GM12878 (cell line): ENCODE measurements around the gene SV2A. TPM values are rescaled to one million over a fixed set of nuclear protein-coding genes. Genes with fewer than 3 reads are reported as not detected.

ENCODE experiments used
- BCL11A ChIP-seq: IDR thresholded peaks from 2 replicates; pipeline ENCODE4 v1.6.1; 2011; ENCODE audit warnings: low read depth, low read length
- BHLHE40 ChIP-seq, 2 experiments: fragments of 450-650 bp in 1 of 2; IDR thresholded peaks; 2 replicates each; pipeline ENCODE4 v1.6.1; 2011 to 2017; ENCODE audit warnings: low read depth in 2 of 2, borderline replicate concordance in 1 of 2, improper control_type of control experiment in 1 of 2, low read length in 1 of 2, mild to moderate bottlenecking in 1 of 2
- BMI1 ChIP-seq: fragments of 450-650 bp; IDR thresholded peaks from 2 replicates; pipeline ENCODE4 v1.6.1; 2016; ENCODE audit warnings: mild to moderate bottlenecking, moderate library complexity, borderline replicate concordance
- BRCA1 ChIP-seq: IDR thresholded peaks from 2 replicates; pipeline ENCODE4 v1.6.1; 2011; ENCODE audit warnings: low read depth, low read length, improper control_type of control experiment
- FOXM1 ChIP-seq: IDR thresholded peaks from 2 replicates; pipeline ENCODE4 v1.6.1; 2012; ENCODE audit warnings: low read depth, mild to moderate bottlenecking, inconsistent platforms, low read length, moderate library complexity
- HDAC6 ChIP-seq: fragments of 200-600 bp; sonication (generic); IDR thresholded peaks from one replicate; pipeline ENCODE4 v1.8.0; 2017; ENCODE audit warnings: antibody characterized with exemption; ENCODE audit not compliant: unreplicated experiment
- JUND ChIP-seq: IDR thresholded peaks from 2 replicates; pipeline ENCODE4 v1.6.1; 2012; ENCODE audit warnings: low read depth, mild to moderate bottlenecking, low read length, improper control_type of control experiment, moderate library complexity
- MTA3 ChIP-seq: IDR thresholded peaks from 2 replicates; pipeline ENCODE4 v1.6.1; 2012; ENCODE audit warnings: low read length, inconsistent platforms, borderline replicate concordance
- NR2C1 ChIP-seq: fragments of 450-650 bp; IDR thresholded peaks from 2 replicates; pipeline ENCODE4 v1.6.1; 2017; ENCODE audit warnings: antibody characterized with exemption, mild to moderate bottlenecking, moderate library complexity
- NR2C2 ChIP-seq: IDR thresholded peaks from 2 replicates; pipeline ENCODE4 v1.6.1; 2011; ENCODE audit warnings: borderline replicate concordance, low read depth; ENCODE audit not compliant: control insufficient read depth, insufficient read length
- POLR2A ChIP-seq: IDR thresholded peaks from 2 replicates; pipeline ENCODE4 v1.6.1; 2011; ENCODE audit warnings: low read depth, mild to moderate bottlenecking, low read length
- SIN3A ChIP-seq: IDR thresholded peaks from 2 replicates; pipeline ENCODE4 v1.6.1; 2012; ENCODE audit warnings: low read depth, low read length, improper control_type of control experiment
- SMAD5 ChIP-seq: IDR thresholded peaks from 2 replicates; pipeline ENCODE4 v1.6.1; 2016; ENCODE audit warnings: antibody characterized with exemption, low read depth
- SMARCA5 ChIP-seq: fragments of 450-650 bp; IDR thresholded peaks from 2 replicates; pipeline ENCODE4 v1.6.1; 2017; ENCODE audit warnings: mild to moderate bottlenecking
- SRF ChIP-seq, 2 experiments: IDR thresholded peaks; 2 replicates each; pipeline ENCODE4 v1.6.1; 2011; ENCODE audit warnings: low read depth in 2 of 2, low read length in 2 of 2, mild to moderate bottlenecking in 1 of 2, moderate library complexity in 1 of 2
- STAT1 ChIP-seq: fragments of 450-650 bp; conservative IDR thresholded peaks from 2 replicates; pipeline ENCODE4 v1.6.1; 2014; ENCODE audit warnings: antibody characterized with exemption, mild to moderate bottlenecking
- SUPT20H ChIP-seq: IDR thresholded peaks from 2 replicates; pipeline ENCODE4 v1.6.1; 2011; ENCODE audit warnings: low read depth, mild to moderate bottlenecking, low read length, moderate library complexity, borderline replicate concordance; ENCODE audit not compliant: control insufficient read depth
- TAF1 ChIP-seq: IDR thresholded peaks from 2 replicates; pipeline ENCODE4 v1.6.1; 2011; ENCODE audit warnings: mild to moderate bottlenecking, low read depth, low read length, borderline replicate concordance
- ZSCAN29 ChIP-seq: fragments of 450-650 bp; IDR thresholded peaks from 2 replicates; pipeline ENCODE4 v1.6.1; 2017; ENCODE audit warnings: mild to moderate bottlenecking, moderate library complexity
- polyA plus RNA-seq, 11 experiments: library from polyadenylated mRNA; depleted of rRNA in 4 of 11; unstranded in 6 of 11; stranded (reverse) in 5 of 11; fragments of >200 nt; fragmentation: Nextera tagmentation in 4 of 11; fragmentation: Illumina TruSeq in 1 of 11; extraction: Ambion mirVana in 4 of 11; extraction: Trizol in 1 of 11; gene quantifications; 1 replicate in 1 of 11; 2 replicates in 10 of 11; pipeline versions ENCODE4 v1.2.1 to v1.2.3, GENCODE V29; 2011 to 2016; ENCODE audit warnings: inconsistent platforms in 2 of 11, missing spikeins in 2 of 11, low read depth in 1 of 11
- total RNA-seq, 4 experiments: library from RNA; depleted of rRNA in 3 of 4; stranded (reverse); fragments of >200 nt in 3 of 4; fragmentation: Illumina TruSeq in 1 of 4; extraction: Trizol in 1 of 4; gene quantifications; 2 replicates each; pipeline versions ENCODE4 v1.2.1 to v1.2.3, GENCODE V29; 2013 to 2021
- TF ChIP-seq, protein P1 (sequence below): IDR thresholded peaks from 2 replicates; pipeline ENCODE4 v1.6.1; 2011; ENCODE audit warnings: borderline replicate concordance, low read depth, mild to moderate bottlenecking, moderate library complexity, mixed read lengths, low read length; ENCODE audit not compliant: insufficient read depth; ENCODE audit errors: extremely low read length
- TF ChIP-seq, protein P2 (sequence below): fragments of 450-650 bp; IDR thresholded peaks from 2 replicates; pipeline ENCODE4 v1.6.1; 2016; ENCODE audit warnings: mild to moderate bottlenecking, moderate library complexity, borderline replicate concordance
- TF ChIP-seq, protein P3 (sequence below): IDR thresholded peaks from 2 replicates; pipeline ENCODE4 v1.6.1; 2012; ENCODE audit warnings: improper control_type of control experiment, low read depth, low read length; ENCODE audit not compliant: insufficient replicate concordance

The SV2A gene
- total and polyA plus RNA-seq, 10 of the 15 experiments (the other 5 are each of a cell fraction or from before 2014, with no cell fraction given): 0.39 to 11.6 (median 5.4) TPM

DNA sequence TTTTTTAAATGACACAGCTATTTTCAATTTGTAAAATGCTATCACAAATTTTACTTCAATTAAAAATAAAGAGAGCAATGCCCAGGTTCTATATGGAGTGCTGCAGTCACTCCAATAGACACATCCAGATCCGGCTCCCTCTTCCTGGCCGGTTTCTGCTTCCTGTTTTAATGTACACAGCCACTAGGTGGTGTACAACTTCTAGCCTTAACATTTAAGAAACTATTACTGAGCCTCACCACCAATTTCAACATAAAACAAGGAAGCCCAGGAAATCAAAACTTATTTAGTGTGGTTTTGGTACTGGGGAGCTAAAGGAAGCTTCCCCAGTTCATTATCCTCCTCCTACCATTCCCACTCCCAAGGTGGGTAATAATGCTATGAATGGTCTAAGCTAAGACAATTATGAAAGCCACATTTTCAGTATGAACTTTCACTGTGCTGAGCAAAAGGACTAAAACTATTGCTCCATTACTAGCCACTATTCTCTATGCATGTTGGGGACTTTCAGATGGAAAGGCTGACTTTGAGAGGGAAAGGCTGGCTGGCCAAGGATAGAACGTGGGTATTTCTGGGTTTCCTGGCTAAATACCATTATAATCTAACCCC lies 44.5 kb upstream of the SV2A start (continued):
- TF ChIP-seq BHLHE40 (IDR thresholded peaks at IDR 0.05; ENCODE audit: borderline replicate concordance in 1 of 2, low read depth in 2 of 2, low read length in 1 of 2): no peak
- TF ChIP-seq SMARCA5: no peak
- no peak for TF ChIP-seq ZSCAN29
- TF ChIP-seq FOXM1: no peak
- TF ChIP-seq JUND: no peak
- TF ChIP-seq, protein P1, sequence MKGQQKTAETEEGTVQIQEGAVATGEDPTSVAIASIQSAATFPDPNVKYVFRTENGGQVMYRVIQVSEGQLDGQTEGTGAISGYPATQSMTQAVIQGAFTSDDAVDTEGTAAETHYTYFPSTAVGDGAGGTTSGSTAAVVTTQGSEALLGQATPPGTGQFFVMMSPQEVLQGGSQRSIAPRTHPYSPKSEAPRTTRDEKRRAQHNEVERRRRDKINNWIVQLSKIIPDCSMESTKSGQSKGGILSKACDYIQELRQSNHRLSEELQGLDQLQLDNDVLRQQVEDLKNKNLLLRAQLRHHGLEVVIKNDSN: no peak
- TF ChIP-seq STAT1: no peak
- no peak for TF ChIP-seq NR2C1
- TF ChIP-seq BRCA1: no peak
- no peak for TF ChIP-seq SIN3A
- TF ChIP-seq, protein P2, sequence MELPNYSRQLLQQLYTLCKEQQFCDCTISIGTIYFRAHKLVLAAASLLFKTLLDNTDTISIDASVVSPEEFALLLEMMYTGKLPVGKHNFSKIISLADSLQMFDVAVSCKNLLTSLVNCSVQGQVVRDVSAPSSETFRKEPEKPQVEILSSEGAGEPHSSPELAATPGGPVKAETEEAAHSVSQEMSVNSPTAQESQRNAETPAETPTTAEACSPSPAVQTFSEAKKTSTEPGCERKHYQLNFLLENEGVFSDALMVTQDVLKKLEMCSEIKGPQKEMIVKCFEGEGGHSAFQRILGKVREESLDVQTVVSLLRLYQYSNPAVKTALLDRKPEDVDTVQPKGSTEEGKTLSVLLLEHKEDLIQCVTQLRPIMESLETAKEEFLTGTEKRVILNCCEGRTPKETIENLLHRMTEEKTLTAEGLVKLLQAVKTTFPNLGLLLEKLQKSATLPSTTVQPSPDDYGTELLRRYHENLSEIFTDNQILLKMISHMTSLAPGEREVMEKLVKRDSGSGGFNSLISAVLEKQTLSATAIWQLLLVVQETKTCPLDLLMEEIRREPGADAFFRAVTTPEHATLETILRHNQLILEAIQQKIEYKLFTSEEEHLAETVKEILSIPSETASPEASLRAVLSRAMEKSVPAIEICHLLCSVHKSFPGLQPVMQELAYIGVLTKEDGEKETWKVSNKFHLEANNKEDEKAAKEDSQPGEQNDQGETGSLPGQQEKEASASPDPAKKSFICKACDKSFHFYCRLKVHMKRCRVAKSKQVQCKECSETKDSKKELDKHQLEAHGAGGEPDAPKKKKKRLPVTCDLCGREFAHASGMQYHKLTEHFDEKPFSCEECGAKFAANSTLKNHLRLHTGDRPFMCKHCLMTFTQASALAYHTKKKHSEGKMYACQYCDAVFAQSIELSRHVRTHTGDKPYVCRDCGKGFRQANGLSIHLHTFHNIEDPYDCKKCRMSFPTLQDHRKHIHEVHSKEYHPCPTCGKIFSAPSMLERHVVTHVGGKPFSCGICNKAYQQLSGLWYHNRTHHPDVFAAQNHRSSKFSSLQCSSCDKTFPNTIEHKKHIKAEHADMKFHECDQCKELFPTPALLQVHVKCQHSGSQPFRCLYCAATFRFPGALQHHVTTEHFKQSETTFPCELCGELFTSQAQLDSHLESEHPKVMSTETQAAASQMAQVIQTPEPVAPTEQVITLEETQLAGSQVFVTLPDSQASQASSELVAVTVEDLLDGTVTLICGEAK: no peak
- no peak for TF ChIP-seq SMAD5
- TF ChIP-seq POLR2A: no peak
- TF ChIP-seq SUPT20H: no peak
- no peak for TF ChIP-seq HDAC6
- TF ChIP-seq NR2C2: no peak
- TF ChIP-seq BMI1: no peak
- no peak for TF ChIP-seq MTA3
- no peak for TF ChIP-seq TAF1
- no peak for TF ChIP-seq BCL11A
- TF ChIP-seq, protein P3, sequence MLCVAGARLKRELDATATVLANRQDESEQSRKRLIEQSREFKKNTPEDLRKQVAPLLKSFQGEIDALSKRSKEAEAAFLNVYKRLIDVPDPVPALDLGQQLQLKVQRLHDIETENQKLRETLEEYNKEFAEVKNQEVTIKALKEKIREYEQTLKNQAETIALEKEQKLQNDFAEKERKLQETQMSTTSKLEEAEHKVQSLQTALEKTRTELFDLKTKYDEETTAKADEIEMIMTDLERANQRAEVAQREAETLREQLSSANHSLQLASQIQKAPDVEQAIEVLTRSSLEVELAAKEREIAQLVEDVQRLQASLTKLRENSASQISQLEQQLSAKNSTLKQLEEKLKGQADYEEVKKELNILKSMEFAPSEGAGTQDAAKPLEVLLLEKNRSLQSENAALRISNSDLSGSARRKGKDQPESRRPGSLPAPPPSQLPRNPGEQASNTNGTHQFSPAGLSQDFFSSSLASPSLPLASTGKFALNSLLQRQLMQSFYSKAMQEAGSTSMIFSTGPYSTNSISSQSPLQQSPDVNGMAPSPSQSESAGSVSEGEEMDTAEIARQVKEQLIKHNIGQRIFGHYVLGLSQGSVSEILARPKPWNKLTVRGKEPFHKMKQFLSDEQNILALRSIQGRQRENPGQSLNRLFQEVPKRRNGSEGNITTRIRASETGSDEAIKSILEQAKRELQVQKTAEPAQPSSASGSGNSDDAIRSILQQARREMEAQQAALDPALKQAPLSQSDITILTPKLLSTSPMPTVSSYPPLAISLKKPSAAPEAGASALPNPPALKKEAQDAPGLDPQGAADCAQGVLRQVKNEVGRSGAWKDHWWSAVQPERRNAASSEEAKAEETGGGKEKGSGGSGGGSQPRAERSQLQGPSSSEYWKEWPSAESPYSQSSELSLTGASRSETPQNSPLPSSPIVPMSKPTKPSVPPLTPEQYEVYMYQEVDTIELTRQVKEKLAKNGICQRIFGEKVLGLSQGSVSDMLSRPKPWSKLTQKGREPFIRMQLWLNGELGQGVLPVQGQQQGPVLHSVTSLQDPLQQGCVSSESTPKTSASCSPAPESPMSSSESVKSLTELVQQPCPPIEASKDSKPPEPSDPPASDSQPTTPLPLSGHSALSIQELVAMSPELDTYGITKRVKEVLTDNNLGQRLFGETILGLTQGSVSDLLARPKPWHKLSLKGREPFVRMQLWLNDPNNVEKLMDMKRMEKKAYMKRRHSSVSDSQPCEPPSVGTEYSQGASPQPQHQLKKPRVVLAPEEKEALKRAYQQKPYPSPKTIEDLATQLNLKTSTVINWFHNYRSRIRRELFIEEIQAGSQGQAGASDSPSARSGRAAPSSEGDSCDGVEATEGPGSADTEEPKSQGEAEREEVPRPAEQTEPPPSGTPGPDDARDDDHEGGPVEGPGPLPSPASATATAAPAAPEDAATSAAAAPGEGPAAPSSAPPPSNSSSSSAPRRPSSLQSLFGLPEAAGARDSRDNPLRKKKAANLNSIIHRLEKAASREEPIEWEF: no peak
- TF ChIP-seq SRF (IDR thresholded peaks at IDR 0.05; ENCODE audit: low read depth in 2 of 2, low read length in 2 of 2): no peak
